ENCODE results near the gene FOXO3.
"Not testable (repeated sequence)": the region's sequence is repeated elsewhere in the genome, so short reads cannot be mapped to it uniquely, and the experiment has no call there.

The FOXO3 gene

GRCh38 chr6:108559097-108559883 is 1.4 kb upstream of the FOXO3 start:
- CTCF ChIA-PET = interaction anchor here (1.0 kb wide), 2 partner anchors 38 to 82 kb away, joined by 3 read pairs; no protein-coding TSS in a partner anchor
- no peak for TF ChIP-seq CTCF (IDR thresholded peaks at IDR 0.05; ENCODE audit: control extremely low read depth, extremely low read depth, low read depth, missing control alignments)
- POLR2A ChIA-PET = interaction anchor here (0.5 to 2.0 kb wide), 3 partner anchors 39 to 535 kb away, joined by 4 to 9 read pairs (median 5); partner anchors contain the start of gene SESN1
- peak; percentile 68 for DNase-seq (ENCODE audit: extremely low spot score)

- DNase-seq (ENCODE audit: extremely low spot score) = no peak
- no peak for TF ChIP-seq CTCF (IDR thresholded peaks at IDR 0.05; ENCODE audit: control extremely low read depth, extremely low read depth, low read depth, missing control alignments)
- ChIA-PET CTCF (interaction anchor here (0.8 to 1.0 kb wide), 2 partner anchors 81 to 513 kb away, joined by 3 read pairs; no protein-coding TSS in a partner anchor), POLR2A (interaction anchor here (0.9 to 2.0 kb wide), 4 partner anchors 16 to 534 kb away, joined by 3 to 9 read pairs (median 4); partner anchors contain the start of gene SESN1)
Measured at GRCh38 chr6:108559884-108560462, 744 bp upstream of the FOXO3 start.

- CTCF ChIA-PET; DNase-seq (ENCODE audit: extremely low spot score); POLR2A ChIA-PET: not testable (repeated sequence)
Measured at GRCh38 chr6:108561309-108561647, 561 bp downstream of the FOXO3 start.

GRCh38 chr6:108561742-108562502 is 1.2 kb downstream of the FOXO3 start:
- CTCF ChIA-PET = no interaction called here
- no peak for TF ChIP-seq CTCF (IDR thresholded peaks at IDR 0.05; ENCODE audit: control extremely low read depth, extremely low read depth, low read depth, missing control alignments)
- DNase-seq (ENCODE audit: extremely low spot score) = no peak
- POLR2A ChIA-PET = no interaction called here

- ChIA-PET POLR2A (no interaction called here), CTCF (no interaction called here)
- DNase-seq (ENCODE audit: extremely low spot score) = no peak
- TF ChIP-seq CTCF (IDR thresholded peaks at IDR 0.05; ENCODE audit: control extremely low read depth, extremely low read depth, low read depth, missing control alignments) = no peak
Measured at GRCh38 chr6:108562503-108562993, 1.8 kb downstream of the FOXO3 start.

GRCh38 chr6:108563292-108563691 is 2.6 kb downstream of the FOXO3 start:
- DNase-seq (ENCODE audit: extremely low spot score) = no peak
- ChIA-PET CTCF (no interaction called here), POLR2A (no interaction called here)
- no peak for TF ChIP-seq CTCF (IDR thresholded peaks at IDR 0.05; ENCODE audit: control extremely low read depth, extremely low read depth, low read depth, missing control alignments)
